ENCODE data around the gene KLF14.
"Not testable (repeated sequence)": the region's sequence is repeated elsewhere in the genome, so short reads cannot be mapped to it uniquely, and the experiment has no call there.

Gene KLF14

DNA sequence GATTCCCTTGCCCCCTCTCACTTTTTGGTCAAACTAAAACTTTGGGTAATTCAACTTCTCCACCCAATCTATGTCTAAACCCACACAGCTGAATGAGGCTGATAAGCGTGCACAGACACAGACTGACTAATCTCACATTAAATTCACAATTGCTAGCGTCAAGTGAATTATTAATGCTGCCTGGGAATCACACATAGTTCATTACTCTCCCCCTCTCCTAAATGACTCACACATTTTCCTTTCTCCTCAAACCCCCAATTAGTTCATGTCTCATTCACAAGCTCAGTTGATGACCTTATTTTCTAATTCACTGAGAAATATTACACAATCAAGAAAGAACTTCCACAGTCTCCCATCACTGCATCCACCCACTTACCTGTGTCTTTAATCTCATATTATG is 14.5 kb downstream of the KLF14 start:
- DNase-seq (ENCODE audit: low read depth in 2 of 2), result no peak

DNA sequence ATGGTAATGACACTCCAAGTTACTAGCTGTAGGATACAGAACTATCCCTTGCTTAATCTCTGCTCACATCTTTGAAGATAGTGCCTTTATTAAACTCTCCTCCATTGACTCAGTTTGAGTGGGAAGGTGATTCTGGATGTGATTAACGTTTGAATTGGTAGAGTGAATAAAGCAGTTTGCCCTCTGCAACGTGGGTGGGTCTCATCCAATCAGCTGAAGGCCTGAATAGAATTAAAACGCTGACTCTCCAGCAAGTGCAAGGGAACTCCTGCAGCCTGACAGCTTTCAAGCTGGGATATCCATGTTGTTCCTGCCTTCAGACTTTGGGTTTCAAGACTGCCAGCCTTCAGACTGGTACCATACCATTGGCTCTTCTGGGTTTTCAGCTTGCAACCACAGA is 21.6 kb downstream of the KLF14 start:
- DNase-seq (ENCODE audit: low read depth in 2 of 2), result no peak

DNA sequence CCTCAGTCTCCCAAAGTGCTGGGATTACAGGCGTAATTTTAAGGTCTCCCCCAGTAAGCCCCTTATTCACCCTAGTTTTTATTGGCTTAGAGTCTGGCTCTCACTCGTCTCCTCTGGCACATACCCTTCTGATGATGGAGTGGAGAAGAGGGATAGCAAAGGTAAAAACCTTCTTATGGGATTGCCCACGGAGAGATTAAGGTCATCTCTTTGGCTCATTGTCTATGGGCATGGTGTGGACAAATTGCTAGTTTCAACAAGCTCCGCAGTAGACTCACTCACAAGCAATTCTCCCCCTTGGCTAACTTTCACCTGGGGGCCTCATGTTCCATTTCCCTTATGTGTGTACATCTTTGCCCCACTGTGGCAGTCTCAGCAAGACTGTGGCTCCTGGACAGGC is 25.2 kb downstream of the KLF14 start:
- DNase-seq (ENCODE audit: low read depth in 2 of 2), result no peak

DNA sequence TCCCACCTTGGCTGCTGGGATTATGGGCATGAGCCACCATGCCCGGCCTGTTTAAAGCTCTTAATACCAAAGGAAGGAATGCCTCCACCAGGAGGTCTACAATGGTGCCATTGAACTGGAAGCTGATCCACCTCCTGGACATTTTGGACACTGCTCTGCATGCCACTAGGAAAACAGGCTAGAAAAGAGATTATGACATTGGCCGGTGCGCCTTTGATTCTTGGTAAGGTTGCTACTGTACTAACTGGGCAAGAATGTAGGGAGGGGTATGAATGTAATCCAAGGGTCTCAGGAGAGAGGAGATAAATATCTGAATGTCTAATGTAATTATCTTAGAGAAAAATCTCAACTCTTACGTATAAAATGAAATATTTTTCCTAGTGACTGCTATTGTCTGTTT is 26.0 kb downstream of the KLF14 start:
- DNase-seq (ENCODE audit: low read depth in 2 of 2), result no peak

DNA sequence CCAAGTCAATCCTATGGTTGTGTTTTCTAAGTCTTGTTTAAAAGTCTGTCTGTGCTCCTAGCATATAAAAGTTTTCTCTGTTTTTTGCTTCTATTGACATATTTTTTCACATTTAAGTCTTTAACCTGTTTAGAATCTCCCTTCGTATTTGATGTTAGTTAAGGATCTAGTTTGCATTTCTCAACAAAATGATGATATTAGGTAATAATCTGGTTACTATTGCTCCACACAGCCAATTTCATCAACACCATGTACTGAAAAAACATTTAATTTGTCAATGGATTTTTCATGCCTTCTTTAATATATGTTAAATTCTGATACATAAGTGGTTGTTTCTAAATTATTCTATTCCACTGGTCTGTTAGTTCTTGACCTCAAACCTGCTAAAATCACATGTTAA is 30.2 kb downstream of the KLF14 start:
- no peak for DNase-seq (ENCODE audit: low read depth in 2 of 2)

DNA sequence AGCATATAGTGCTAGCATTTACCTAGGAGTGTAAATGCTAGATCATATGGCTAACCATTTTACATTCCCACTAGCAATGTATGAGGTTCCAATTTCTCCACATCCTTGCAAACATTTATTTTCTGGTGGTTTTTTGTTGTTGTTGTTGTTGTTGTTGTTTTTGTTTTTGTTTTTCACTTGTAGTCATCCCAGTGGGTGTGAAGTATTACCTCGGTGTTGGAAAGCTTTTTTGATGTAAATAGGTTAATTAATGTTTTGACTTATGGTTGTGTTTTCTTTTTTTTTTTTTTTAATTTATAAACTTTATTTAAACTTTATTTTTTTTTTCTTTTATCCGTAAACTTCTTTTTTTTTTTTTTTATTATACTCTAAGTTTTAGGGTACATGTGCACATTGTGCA is 32.4 kb downstream of the KLF14 start:
- DNase-seq (ENCODE audit: low read depth in 2 of 2), result no peak

DNA sequence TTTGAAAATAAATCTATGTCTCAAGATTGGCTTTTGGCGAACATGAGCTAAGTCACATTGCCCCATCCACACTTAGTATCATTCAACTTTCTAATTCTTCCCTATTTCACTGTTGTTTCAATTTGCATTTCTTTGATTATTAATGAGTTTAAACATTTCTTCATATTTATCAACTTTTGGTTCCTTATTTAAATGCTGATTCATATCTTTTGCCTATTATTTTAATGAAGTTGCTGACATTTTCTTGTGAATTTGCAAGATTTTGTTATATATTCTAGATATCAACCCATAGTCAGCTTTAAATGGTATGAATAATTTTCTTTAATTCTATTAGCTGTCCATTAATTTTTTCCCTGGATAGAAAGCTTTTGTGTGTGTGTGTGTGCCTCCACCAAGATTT is 33.2 kb downstream of the KLF14 start:
- no peak for DNase-seq (ENCODE audit: low read depth in 2 of 2)

DNA sequence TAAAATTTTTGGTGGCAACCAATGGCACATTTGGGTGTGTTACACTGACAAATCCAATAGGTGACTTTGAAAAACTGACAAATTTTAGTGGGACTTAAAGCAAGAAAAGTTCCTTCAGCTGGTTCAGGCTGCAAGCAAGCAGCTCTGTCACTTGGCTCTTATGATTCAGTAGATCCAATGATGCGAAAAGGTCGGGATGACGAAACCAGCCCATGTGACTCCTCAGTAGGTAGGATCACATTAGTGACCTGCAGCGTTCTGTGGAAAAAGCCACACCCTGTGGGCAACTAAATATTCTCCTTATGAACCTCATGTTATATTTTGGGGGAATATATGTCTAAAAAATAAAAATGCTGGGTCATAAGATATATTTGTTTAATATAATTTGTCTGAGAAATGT is 34.3 kb downstream of the KLF14 start:
- DNase-seq (ENCODE audit: low read depth in 2 of 2), result no peak

DNA sequence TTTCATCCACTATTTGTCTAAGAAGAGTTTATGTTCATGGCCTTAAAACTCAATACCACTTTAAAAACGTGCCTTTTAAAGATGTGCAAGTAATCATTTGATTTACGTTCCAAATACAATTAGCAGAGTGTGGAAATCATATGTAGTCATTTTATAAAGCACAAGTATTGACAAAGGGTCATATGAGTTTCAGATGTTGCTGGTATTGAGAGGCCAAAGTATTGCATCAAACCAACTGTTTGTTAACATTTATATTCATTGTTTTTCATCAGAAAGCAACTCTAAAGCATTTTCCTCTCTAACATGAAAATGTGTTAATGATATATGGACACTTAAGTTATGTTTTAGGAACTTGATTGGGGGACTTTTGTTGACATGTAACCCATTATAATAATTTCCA is 36.2 kb downstream of the KLF14 start:
- DNase-seq (ENCODE audit: low read depth in 2 of 2), result no peak

DNA sequence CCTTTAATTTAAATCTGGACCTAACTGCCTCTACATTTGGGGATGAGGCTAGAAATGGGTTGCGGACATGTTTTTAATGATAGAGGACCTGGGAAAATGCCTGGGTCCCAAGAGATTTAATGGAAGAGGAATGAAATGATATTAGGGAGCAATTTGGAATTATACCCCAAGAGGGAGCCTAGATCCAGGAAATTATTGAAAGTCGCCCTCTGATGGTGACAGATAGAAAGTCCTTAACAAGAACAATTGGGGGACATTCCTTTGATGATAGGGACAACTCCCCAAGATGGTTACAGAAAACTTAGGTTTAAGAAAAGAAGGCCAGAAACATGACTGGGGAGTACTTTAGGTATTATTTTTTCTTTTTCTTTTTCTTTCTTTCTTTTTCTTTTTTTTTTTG is 38.2 kb downstream of the KLF14 start:
- no peak for DNase-seq (ENCODE audit: low read depth in 2 of 2)

DNA sequence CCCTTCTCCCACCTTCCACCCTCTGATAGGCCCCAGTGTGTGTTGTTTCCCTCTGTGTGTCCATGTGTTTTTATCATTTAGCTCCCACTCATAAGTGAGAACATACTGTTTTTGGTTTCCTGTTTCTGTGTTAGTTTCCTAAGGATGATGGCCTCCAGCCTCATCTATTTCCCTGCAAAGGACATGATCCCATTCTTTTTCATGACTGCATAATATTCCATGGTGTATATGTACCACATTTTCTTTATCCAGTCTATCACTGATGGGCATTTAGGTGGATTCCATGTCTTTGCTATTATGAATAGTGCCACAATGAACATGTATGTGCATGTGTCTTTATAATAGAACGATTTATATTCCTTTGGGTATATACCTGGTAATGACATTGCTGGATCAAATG is 41.6 kb downstream of the KLF14 start:
- DNase-seq (ENCODE audit: low read depth in 2 of 2), result not testable (repeated sequence)

DNA sequence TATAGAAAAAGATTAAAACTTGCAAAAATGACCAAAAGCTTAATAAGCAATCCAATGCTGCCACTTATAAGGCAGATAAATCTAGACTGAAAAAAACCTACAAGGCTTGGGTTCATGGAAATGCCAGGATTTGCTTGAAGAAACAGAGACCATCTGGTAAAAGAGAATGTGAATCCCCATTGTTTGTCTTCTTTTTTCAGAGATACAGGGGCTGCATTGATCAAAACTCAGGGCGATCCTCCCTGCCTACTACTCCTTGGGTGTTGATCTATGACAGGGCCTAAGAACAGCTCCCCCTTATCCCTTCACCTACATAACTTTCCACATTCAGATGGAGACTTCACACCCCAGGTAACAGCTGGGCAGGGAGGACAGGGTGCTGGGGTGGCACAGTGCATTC is 44.3 kb downstream of the KLF14 start:
- DNase-seq (ENCODE audit: low read depth in 2 of 2), result no peak

DNA sequence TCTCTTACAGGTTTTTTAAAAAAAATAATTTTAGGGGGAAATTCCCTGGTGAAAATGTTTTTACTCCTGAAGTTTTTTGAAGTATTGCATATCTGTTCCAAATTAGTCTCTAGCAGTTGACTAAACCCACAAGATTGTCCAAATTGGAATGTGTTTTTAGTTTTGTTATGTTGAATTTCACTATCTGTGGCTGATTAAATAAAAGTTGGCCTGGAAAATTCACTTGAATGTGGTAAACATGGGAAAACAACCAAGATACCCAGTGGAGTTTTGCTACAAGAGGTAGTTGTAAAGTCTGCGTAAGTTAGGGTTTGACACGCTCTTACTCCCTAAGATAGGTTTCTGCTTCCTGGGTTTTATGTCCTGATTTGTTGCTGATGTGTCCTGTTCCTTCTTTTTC is 51.0 kb downstream of the KLF14 start:
- no peak for DNase-seq (ENCODE audit: low read depth in 2 of 2)
